HG03442 (cell line): ENCODE measurements around the gene IGFL4.
"Not testable (repeated sequence)": the region's sequence is repeated elsewhere in the genome, so short reads cannot be mapped to it uniquely, and the experiment has no call there.

ENCODE experiments used
- ATAC-seq: cut with Tn5 transposase; IDR thresholded peaks from one replicate; pipeline ENCODE4 v1.9.1; 2021; ENCODE audit warnings: mild to moderate bottlenecking, moderate library complexity; ENCODE audit not compliant: unreplicated experiment

The IGFL4 gene

GRCh38 chr19:46040952-46041500 lies at the start of gene IGFL4:
TSS of gene IGFL4 (minus strand) at chr19:46041002. CDS start at chr19:46040962, 40 bp downstream.
- ATAC-seq = no peak

GRCh38 chr19:46090444-46090843 lies 49.6 kb upstream of the IGFL4 start:
- ATAC-seq = no peak

- no peak for ATAC-seq
These were observed 48.6 kb upstream of the IGFL4 start for GRCh38 chr19:46089432-46089831.

- ATAC-seq = no peak
These were observed 47.3 kb upstream of the IGFL4 start for GRCh38 chr19:46088101-46088500.

GRCh38 chr19:46085888-46086287 lies 45.1 kb upstream of the IGFL4 start:
- ATAC-seq = no peak

- no peak for ATAC-seq
These were observed 41.9 kb upstream of the IGFL4 start for GRCh38 chr19:46082728-46083050.

- ATAC-seq = no peak
These were observed 41.3 kb upstream of the IGFL4 start for GRCh38 chr19:46081928-46082727.

GRCh38 chr19:46080561-46080960 lies 39.8 kb upstream of the IGFL4 start:
- ATAC-seq = no peak

GRCh38 chr19:46079576-46079975 lies 38.8 kb upstream of the IGFL4 start:
- no peak for ATAC-seq

- ATAC-seq = not testable (repeated sequence)
These were observed 38.0 kb upstream of the IGFL4 start for GRCh38 chr19:46078573-46079332.

- ATAC-seq = no peak
These were observed 37.0 kb upstream of the IGFL4 start for GRCh38 chr19:46077815-46078167.

GRCh38 chr19:46076951-46077814 lies 36.4 kb upstream of the IGFL4 start:
- ATAC-seq = no peak

- no peak for ATAC-seq
These were observed 35.5 kb upstream of the IGFL4 start for GRCh38 chr19:46076031-46076880.

- no peak for ATAC-seq
These were observed 32.6 kb upstream of the IGFL4 start for GRCh38 chr19:46073268-46073922.

- ATAC-seq = no peak
These were observed 29.1 kb upstream of the IGFL4 start for GRCh38 chr19:46069806-46070341.

GRCh38 chr19:46068345-46069258 lies 27.8 kb upstream of the IGFL4 start:
- no peak for ATAC-seq

- no peak for ATAC-seq
These were observed 26.9 kb upstream of the IGFL4 start for GRCh38 chr19:46067691-46068090.

- ATAC-seq = no peak
These were observed 25.7 kb upstream of the IGFL4 start for GRCh38 chr19:46066471-46066870.
